Heart right ventricle (tissue), 16 donors: Measurements from ENCODE around the gene RIT2. TPM values are rescaled to one million over a fixed set of nuclear protein-coding genes. Genes with fewer than 3 reads are reported as not detected.

Source experiments
- ATAC-seq, 8 donors: fragments of 200-7000 bp; cut with Tn5 transposase; one replicate each; pipeline ENCODE4 v1.9.1; 2020; ENCODE audit warnings: mild to moderate bottlenecking in 8 of 8, moderate library complexity in 8 of 8, moderate number of reproducible peaks in 1 of 8
- DNase-seq, 2 donors: peaks; one replicate each; pipeline ENCODE4 v3.0.0-alpha.2; 2020
- H3K27ac ChIP-seq, 10 donors: fragments of 200-600 bp; sonication (generic) in 2 of 10; one replicate each; pipeline versions ENCODE4 v1.5.0 to v1.8.0; 2020 to 2022; ENCODE audit warnings: mild to moderate bottlenecking in 3 of 10
- H3K27me3 ChIP-seq, 7 donors: fragments of 200-600 bp; one replicate each; pipeline ENCODE4 v1.8.0; 2021 to 2022; ENCODE audit warnings: mild to moderate bottlenecking in 2 of 7
- H3K36me3 ChIP-seq, 9 donors: fragments of 200-600 bp; sonication (generic) in 1 of 9; one replicate each; pipeline versions ENCODE4 v1.5.0 to v1.8.0; 2020 to 2022; ENCODE audit warnings: mild to moderate bottlenecking in 2 of 9
- H3K4me1 ChIP-seq, 9 donors: fragments of 200-600 bp; sonication (generic) in 1 of 9; one replicate each; pipeline versions ENCODE4 v1.5.0 to v1.8.0; 2020 to 2022; ENCODE audit warnings: mild to moderate bottlenecking in 4 of 9
- H3K4me3 ChIP-seq, 10 donors: fragments of 200-600 bp; sonication (generic) in 2 of 10; one replicate each; pipeline versions ENCODE4 v1.5.0 to v1.8.0; 2020 to 2022; ENCODE audit warnings: mild to moderate bottlenecking in 7 of 10, moderate library complexity in 2 of 10
- H3K9me3 ChIP-seq, 11 donors: fragments of 200-600 bp in 10 of 11; sonication (generic) in 2 of 11; one replicate each; pipeline versions ENCODE4 v1.5.0 to v1.8.0; 2013 to 2022; ENCODE audit warnings: mild to moderate bottlenecking in 2 of 11, control low read depth in 1 of 11, moderate library complexity in 1 of 11
- CTCF ChIP-seq, 9 donors: fragments of 200-600 bp; sonication (generic) in 2 of 9; IDR thresholded peaks; one replicate each; pipeline versions ENCODE4 v1.5.0 to v1.8.0; 2021 to 2022; ENCODE audit warnings: antibody characterized with exemption in 9 of 9, mild to moderate bottlenecking in 5 of 9, moderate library complexity in 1 of 9
- WGBS, 2 donors: extraction: QIAGEN DNeasy Blood & Tissue Kit; methylation state at CpG; one replicate each; pipeline ENCODE4 v1.1.7; 2013; ENCODE audit warnings: inconsistent platforms in 1 of 2; 5-methylcytosine and 5-hydroxymethylcytosine counted together
- intact Hi-C, 10 donors: fragments of 100-400 bp; cut with DNase I; formaldehyde crosslinking; loops; one replicate each; pipeline versions ENCODE4 v1.11.1 to v1.14.2; 2022
- polyA plus RNA-seq, 2 donors: library from polyadenylated mRNA; stranded (reverse); fragments of 200-250 nt; gene quantifications; one replicate each; pipeline ENCODE4 v1.2.3, GENCODE V29; 2013
- total RNA-seq, 10 donors: library from RNA; stranded (reverse); fragmentation: NEBNext Ultra II Directional in 3 of 10; extraction: Animal tissue kit (Norgen Biotek cat#: 25700) in 3 of 10; gene quantifications; one replicate each; pipeline versions ENCODE4 v1.2.1 to v1.2.4, GENCODE V29; 2021 to 2023
- donor health status: Arrhythmogenic right ventricular cardiomyopathy.
- donor health status: ischemic (EF 13 %, LVEDD 7.1; RV severe dilation, severe dysfunction).
- donor health status: healthy with polysubstance abuse.
- donor health status: DM: no; HTN: yes; CAD: no.
- donor health status: DM: no; HTN: no; CAD: no.
- donor health status: ischemic (EF 25% LVEDD 6.9; RV normal size, moderate dysfunction).
- donor health status: ischemic (EF 25% LVEDD 5.7; RV mildly dilated, moderate dysfunction).
- donor health status: healthy.
- donor health status: DM: yes; HTN: yes; CAD: no.
- donor health status: Ischemic cardiomyopathy.
- donor health status: ischemic (EF 35%, LVEDD 5.7; RV mildly dilated, moderate dysfunction).
- donor health status: nonischemic (EF 11% LVEDD 7.7; RV severe dilation, severe dysfunction).
- donor health status: DM: yes; HTN: yes; CAD: no.
- donor health status: PGD.
- donor health status: ischemic (EF 29% LVEDD 5.4; RV normal size, mild dysfunction).
- donor health status: nonischemic (EF 23%, LVEDD 6.1; RV moderate dilation, normal function).

Gene RIT2
- total and polyA plus RNA-seq, 12 donors: not detected

GRCh38 chr18:42954887-42955286 is 160.6 kb downstream of the RIT2 start:
- ATAC-seq (no peak), DNase-seq (no peak)
- H3K4me3 ChIP-seq: no peak overlapping the region
- no peaks in the 10 kb centered on the region for H3K36me3 ChIP-seq
- H3K4me1 ChIP-seq: no peaks in the 10 kb centered on the region
- H3K27ac ChIP-seq: no peak overlapping the region
- peaks cover 0 to 6% (median 0%) of the 10 kb centered on the region in 11 donors for H3K9me3 ChIP-seq
- intact Hi-C loops: no loop called here
- H3K27me3 ChIP-seq: no peaks in the 10 kb centered on the region
- TF ChIP-seq CTCF (IDR thresholded peaks at IDR 0.05): no peak
- 48 to 53% methylated on average over 1 of the region's 1 CpG for WGBS, 2 donors

- peaks cover 0 to 6% (median 0%) of the 10 kb centered on the region in 11 donors for H3K9me3 ChIP-seq
- intact Hi-C loops: no loop called here
- no peaks in the 10 kb centered on the region for H3K4me1 ChIP-seq
- H3K27ac ChIP-seq: no peak overlapping the region
- no peak overlapping the region for H3K4me3 ChIP-seq
- ATAC-seq (no peak), DNase-seq (no peak)
- no peaks in the 10 kb centered on the region for H3K36me3 ChIP-seq
- 60 to 76% methylated on average over 1 of the region's 1 CpG for WGBS, 2 donors
- H3K27me3 ChIP-seq: no peaks in the 10 kb centered on the region
- no peak for TF ChIP-seq CTCF (IDR thresholded peaks at IDR 0.05)
Measured at GRCh38 chr18:42953306-42953705, 162.2 kb downstream of the RIT2 start.

- no peak for TF ChIP-seq CTCF (IDR thresholded peaks at IDR 0.05)
- Histone ChIP-seq H3K4me3 (no peak overlapping the region), H3K27ac (no peak overlapping the region), H3K27me3 (no peaks in the 10 kb centered on the region), H3K36me3 (no peaks in the 10 kb centered on the region), H3K9me3 (peaks cover 0 to 6% (median 0%) of the 10 kb centered on the region in 11 donors), H3K4me1 (no peaks in the 10 kb centered on the region)
- ATAC-seq (no peak), DNase-seq (no peak)
- intact Hi-C loops: no loop called here
Measured at GRCh38 chr18:42950732-42951131, 164.8 kb downstream of the RIT2 start.

- Histone ChIP-seq H3K27ac (no peak overlapping the region), H3K4me3 (no peak overlapping the region), H3K27me3 (no peaks in the 10 kb centered on the region), H3K9me3 (peaks cover 0 to 6% (median 0%) of the 10 kb centered on the region in 11 donors), H3K36me3 (no peaks in the 10 kb centered on the region), H3K4me1 (no peaks in the 10 kb centered on the region)
- ATAC-seq: no peak
- no peak for TF ChIP-seq CTCF (IDR thresholded peaks at IDR 0.05)
- 67 to 70% methylated on average over 1 of the region's 1 CpG for WGBS, 2 donors
- DNase-seq: no peak
- intact Hi-C loops: no loop called here
Measured at GRCh38 chr18:42948831-42949230, 166.7 kb downstream of the RIT2 start.

- Histone ChIP-seq H3K4me3 (no peak overlapping the region), H3K9me3 (no peaks in the 10 kb centered on the region), H3K27me3 (no peaks in the 10 kb centered on the region), H3K4me1 (no peaks in the 10 kb centered on the region), H3K27ac (no peak overlapping the region), H3K36me3 (no peaks in the 10 kb centered on the region)
- no peak for ATAC-seq
- 82 to 94% methylated on average over 2 of the region's 2 CpGs for WGBS, 2 donors
- TF ChIP-seq CTCF (IDR thresholded peaks at IDR 0.05): no peak
- intact Hi-C loops: no loop called here
- DNase-seq: no peak
Measured at GRCh38 chr18:42941860-42942259, 173.6 kb downstream of the RIT2 start.
